ENCODE results near the gene NSMCE4A.

The NSMCE4A gene

DNA sequence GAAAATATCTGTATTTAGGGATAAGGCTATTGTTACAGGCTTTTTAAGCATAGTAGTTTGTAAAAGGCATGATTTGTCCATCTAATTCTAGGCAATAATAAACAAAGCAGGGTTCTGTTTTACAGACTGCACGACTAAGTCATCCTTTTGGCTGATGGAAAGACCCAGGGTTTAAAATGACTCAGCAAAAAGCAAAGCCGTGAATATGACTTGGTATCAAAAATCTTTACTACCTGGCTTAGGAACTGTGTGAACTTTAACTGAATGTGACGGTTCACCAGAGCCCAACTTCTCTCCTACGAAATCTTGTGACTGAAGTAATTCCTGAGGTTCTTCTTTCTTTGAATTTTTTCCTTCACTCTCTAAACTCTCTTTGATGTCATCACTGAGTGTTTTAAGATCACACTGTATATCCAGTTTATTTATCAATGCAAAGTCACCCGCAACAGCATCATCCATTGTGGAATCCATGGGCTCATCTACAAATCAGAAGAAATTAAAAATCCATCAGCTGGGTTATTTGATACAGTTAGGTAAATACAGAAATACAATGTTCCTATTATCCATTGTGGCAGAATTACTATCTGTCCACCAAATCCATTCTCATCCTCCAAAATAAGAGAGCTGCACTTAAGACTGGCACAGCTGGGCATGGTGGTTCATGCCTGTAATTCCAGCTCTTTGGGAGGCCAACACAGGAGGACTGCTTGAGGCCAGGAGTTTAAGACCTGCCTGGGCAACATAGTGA is 64.2 kb downstream of the NSMCE4A start:
- no peak overlapping the region for H3K4me3 ChIP-seq (replicated peaks in 1 of 2; ENCODE audit: low read depth in 2 of 2, low read length in 2 of 2)
- TF ChIP-seq, protein P1, sequence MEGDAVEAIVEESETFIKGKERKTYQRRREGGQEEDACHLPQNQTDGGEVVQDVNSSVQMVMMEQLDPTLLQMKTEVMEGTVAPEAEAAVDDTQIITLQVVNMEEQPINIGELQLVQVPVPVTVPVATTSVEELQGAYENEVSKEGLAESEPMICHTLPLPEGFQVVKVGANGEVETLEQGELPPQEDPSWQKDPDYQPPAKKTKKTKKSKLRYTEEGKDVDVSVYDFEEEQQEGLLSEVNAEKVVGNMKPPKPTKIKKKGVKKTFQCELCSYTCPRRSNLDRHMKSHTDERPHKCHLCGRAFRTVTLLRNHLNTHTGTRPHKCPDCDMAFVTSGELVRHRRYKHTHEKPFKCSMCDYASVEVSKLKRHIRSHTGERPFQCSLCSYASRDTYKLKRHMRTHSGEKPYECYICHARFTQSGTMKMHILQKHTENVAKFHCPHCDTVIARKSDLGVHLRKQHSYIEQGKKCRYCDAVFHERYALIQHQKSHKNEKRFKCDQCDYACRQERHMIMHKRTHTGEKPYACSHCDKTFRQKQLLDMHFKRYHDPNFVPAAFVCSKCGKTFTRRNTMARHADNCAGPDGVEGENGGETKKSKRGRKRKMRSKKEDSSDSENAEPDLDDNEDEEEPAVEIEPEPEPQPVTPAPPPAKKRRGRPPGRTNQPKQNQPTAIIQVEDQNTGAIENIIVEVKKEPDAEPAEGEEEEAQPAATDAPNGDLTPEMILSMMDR (IDR thresholded peaks at IDR 0.05; ENCODE audit: low read depth, low read length) = no peak
- DNase-seq (ENCODE audit: low read depth in 2 of 2) = peak; percentile 26 to 59
